Testis (tissue), 3 donors: ENCODE data around the gene UGT1A6. TPM values are rescaled to one million over a fixed set of nuclear protein-coding genes. Genes with fewer than 3 reads are reported as not detected.

Experiments
- DNase-seq: peaks from one replicate; pipeline ENCODE4 v3.0.0-alpha.2; 2019
- H3K27ac ChIP-seq, 2 donors: fragments of 200-600 bp; sonication (generic); one replicate each; pipeline ENCODE4 v1.5.1; 2019
- H3K27me3 ChIP-seq: fragments of 200-600 bp; sonication (generic); one replicate; pipeline ENCODE4 v1.5.1; 2019
- H3K36me3 ChIP-seq: fragments of 200-600 bp; sonication (generic); one replicate; pipeline ENCODE4 v1.5.1; 2017; ENCODE audit warnings: low read depth; ENCODE audit errors: missing control alignments
- H3K4me1 ChIP-seq: fragments of 200-600 bp; sonication (generic); one replicate; pipeline ENCODE4 v1.5.1; 2019
- H3K4me3 ChIP-seq, 2 donors: fragments of 200-600 bp; sonication (generic); one replicate each; pipeline ENCODE4 v1.5.1; 2017 to 2019
- H3K9me3 ChIP-seq: fragments of 200-600 bp; sonication (generic); one replicate; pipeline ENCODE4 v1.5.1; 2017
- CTCF ChIP-seq, 3 experiments: fragments of 450-650 bp in 2 of 3; fragments of 200-600 bp in 1 of 3; sonication (generic) in 1 of 3; IDR thresholded peaks; one replicate each; pipeline ENCODE4 v1.5.1; 2016 to 2019; ENCODE audit warnings: antibody characterized with exemption in 3 of 3, mild to moderate bottlenecking in 2 of 3, moderate library complexity in 1 of 3
- POLR2A ChIP-seq: fragments of 450-650 bp; IDR thresholded peaks from one replicate; pipeline ENCODE4 v1.6.1; 2017; ENCODE audit warnings: antibody characterized with exemption, mild to moderate bottlenecking, moderate library complexity
- WGBS, 2 donors: methylation state at CpG; one replicate each; pipeline ENCODE4 v1.1.5; 2018; 5-methylcytosine and 5-hydroxymethylcytosine counted together
- intact Hi-C: fragments of 100-400 bp; cut with DNase I; formaldehyde crosslinking; loops from one replicate; pipeline ENCODE4 v1.15.1; 2023; ENCODE audit warnings: low total_unique reads
- polyA plus RNA-seq: library from polyadenylated mRNA; stranded (reverse); fragments of 350-450 nt; fragmentation: Illumina TruSeq; extraction: RNeasy Lipid Tissue Mini Kit (QIAGEN cat#74804); gene quantifications from one replicate; pipeline ENCODE4 v1.2.3, GENCODE V29; 2014; ENCODE audit warnings: low read depth, low replicate concordance; ENCODE audit not compliant: insufficient read depth
- total RNA-seq, 2 donors: library from RNA; depleted of rRNA; stranded (reverse); fragments of >200 nt; gene quantifications; one replicate each; pipeline ENCODE4 v1.2.3, GENCODE V29; 2016

Gene UGT1A6
- total and polyA plus RNA-seq, 3 donors from 2014 or later: 0.74 to 3.0 TPM; not detected in 1

GRCh38 chr2:233801357-233802131 is 108.9 kb downstream of the UGT1A6 start:
- Histone ChIP-seq H3K36me3 (no peaks in the 10 kb centered on the region), H3K4me3 (no peak overlapping the region), H3K9me3 (no peaks in the 10 kb centered on the region), H3K4me1 (no peaks in the 10 kb centered on the region), H3K27me3 (no peaks in the 10 kb centered on the region), H3K27ac (no peak overlapping the region)
- no peak for TF ChIP-seq CTCF (IDR thresholded peaks at IDR 0.05)
- TF ChIP-seq POLR2A: no peak
- intact Hi-C loops: no loop called here
- 71 to 85% methylated on average over 9 of the region's 9 CpGs for WGBS, 2 donors
- peak; percentile 6 for DNase-seq

GRCh38 chr2:233802132-233802815 is 109.6 kb downstream of the UGT1A6 start:
- Histone ChIP-seq H3K36me3 (no peaks in the 10 kb centered on the region), H3K4me1 (no peaks in the 10 kb centered on the region), H3K4me3 (no peak overlapping the region), H3K27me3 (no peaks in the 10 kb centered on the region), H3K9me3 (no peaks in the 10 kb centered on the region), H3K27ac (no peak overlapping the region)
- 74 to 77% methylated on average over 3 of the region's 3 CpGs for WGBS, 2 donors
- peak; percentile 9 for DNase-seq
- intact Hi-C loops: no loop called here
- TF ChIP-seq CTCF (IDR thresholded peaks at IDR 0.05) (no peak), POLR2A (no peak)

GRCh38 chr2:233803292-233803911 is 110.7 kb downstream of the UGT1A6 start:
- H3K4me1 ChIP-seq: no peaks in the 10 kb centered on the region
- no peaks in the 10 kb centered on the region for H3K36me3 ChIP-seq
- H3K27ac ChIP-seq: no peak overlapping the region
- no peak overlapping the region for H3K4me3 ChIP-seq
- intact Hi-C loops: no loop called here
- H3K27me3 ChIP-seq: no peaks in the 10 kb centered on the region
- peak; percentile 9 for DNase-seq
- TF ChIP-seq POLR2A: no peak
- TF ChIP-seq CTCF (IDR thresholded peaks at IDR 0.05): no peak
- no peaks in the 10 kb centered on the region for H3K9me3 ChIP-seq
- 81 to 89% methylated on average over 1 to 2 of the region's 2 CpGs for WGBS, 2 donors

GRCh38 chr2:233803994-233804393 is 111.3 kb downstream of the UGT1A6 start:
- WGBS, 2 donors: 56 to 71% methylated on average over 4 to 8 of the region's 8 CpGs
- intact Hi-C loops: no loop called here
- H3K4me1 ChIP-seq: no peaks in the 10 kb centered on the region
- no peaks in the 10 kb centered on the region for H3K9me3 ChIP-seq
- peak; percentile 9 for DNase-seq
- no peak overlapping the region for H3K27ac ChIP-seq
- no peak overlapping the region for H3K4me3 ChIP-seq
- TF ChIP-seq POLR2A: no peak
- no peak for TF ChIP-seq CTCF (IDR thresholded peaks at IDR 0.05)
- H3K36me3 ChIP-seq: no peaks in the 10 kb centered on the region
- no peaks in the 10 kb centered on the region for H3K27me3 ChIP-seq
